ENCODE results near the gene KRTAP12-3. TPM values are rescaled to one million over a fixed set of nuclear protein-coding genes. Genes with fewer than 3 reads are reported as not detected.

KRTAP12-3 gene
- polyA plus RNA-seq, 1 donor from 2014 or later = not detected

DNA sequence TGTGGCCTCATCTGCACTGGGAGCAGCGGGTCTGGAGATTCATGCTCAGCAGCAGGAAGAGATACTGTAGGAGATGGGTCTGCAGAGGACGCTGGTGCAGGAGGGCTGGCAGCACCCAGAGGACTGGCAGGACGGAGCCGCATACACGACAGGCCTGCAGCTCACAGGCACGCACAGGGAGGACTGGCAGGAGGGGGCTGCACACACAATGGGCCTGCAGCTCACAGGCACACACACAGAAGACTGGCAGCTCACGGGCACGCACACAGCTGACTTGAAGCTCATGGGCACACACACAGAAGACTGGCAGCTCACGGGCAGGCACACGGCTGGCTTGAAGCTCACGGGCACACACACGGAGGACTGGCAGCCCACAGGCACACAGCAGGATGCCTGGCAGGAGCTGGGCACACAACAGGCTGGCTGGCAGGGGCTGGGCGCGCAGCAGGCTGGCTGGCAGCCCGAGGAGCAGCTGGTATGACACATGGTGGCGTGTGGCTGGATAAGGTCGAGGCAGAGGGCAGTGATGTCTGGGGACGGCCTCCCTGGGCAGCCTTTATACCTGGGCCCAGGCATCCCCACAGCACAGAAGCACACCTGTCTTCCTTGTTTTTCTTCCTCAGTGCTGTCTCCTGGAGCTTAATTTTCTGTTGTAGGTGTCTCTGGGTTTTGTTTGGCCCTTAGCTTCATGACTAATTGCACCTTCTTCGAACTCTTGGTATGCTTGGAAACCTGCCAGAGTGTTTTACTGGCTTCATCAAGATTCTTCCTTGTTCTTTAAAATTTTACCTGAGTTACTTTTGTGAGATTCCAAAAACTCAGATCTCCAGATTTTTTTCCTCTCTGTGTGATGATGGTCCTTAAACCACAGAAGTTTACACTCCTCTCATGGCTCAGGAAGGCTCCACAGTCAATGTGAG is 8.9 kb downstream of the KRTAP12-3 start, which contains the start of gene KRTAP12-2:
Gene KRTAP12-2 (minus strand): TSS at position 527 of the 920 bp plus-strand sequence. CDS start 41 bp downstream, at position 486.
- H3K36me3 ChIP-seq (ENCODE audit: insufficient read depth, low read length) = no peaks in the 10 kb centered on the region
- no peak within 1 kb of the TSS for H2AFZ ChIP-seq (ENCODE audit: low read depth, low read length)
- H3K9ac ChIP-seq (ENCODE audit: low read length) = no peak within 1 kb of the TSS
- no peaks in the 10 kb centered on the region for H3F3A ChIP-seq (ENCODE audit: insufficient read depth, low read length, poor library complexity, severe bottlenecking)
- no peaks in the 10 kb centered on the region for H3K79me2 ChIP-seq (replicated peaks; ENCODE audit: insufficient read depth, low read length)
- H3K9me3 ChIP-seq (ENCODE audit: low read length) = peaks cover 4% of the 10 kb centered on the region
- H3K27me3 ChIP-seq (ENCODE audit: insufficient read depth, low read depth, low read length) = no peaks in the 10 kb centered on the region
- H3K9me2 ChIP-seq (ENCODE audit: insufficient read depth, low read length) = no peaks in the 10 kb centered on the region
- H3K4me2 ChIP-seq (ENCODE audit: low read length) = no peak within 1 kb of the TSS
- H3K4me3 ChIP-seq (ENCODE audit: low read length) = no peak within 1 kb of the TSS
- TF ChIP-seq REST (IDR thresholded peaks at IDR 0.05; ENCODE audit: borderline replicate concordance) = no peak
- TF ChIP-seq MXI1 (conservative IDR thresholded peaks at IDR 0.05; ENCODE audit: poor library complexity, severe bottlenecking) = no peak
- TF ChIP-seq TAF1 (IDR thresholded peaks at IDR 0.05; ENCODE audit: low read depth) = no peak
- TF ChIP-seq SMC3 (conservative IDR thresholded peaks at IDR 0.05; ENCODE audit: poor library complexity) = no peak
- no peak for TF ChIP-seq RAD21 (conservative IDR thresholded peaks at IDR 0.05)
- TF ChIP-seq EZH2 (IDR thresholded peaks at IDR 0.05; ENCODE audit: borderline replicate concordance, insufficient read depth, low read length, poor library complexity, severe bottlenecking) = no peak
- TF ChIP-seq EP300 (conservative IDR thresholded peaks at IDR 0.05; ENCODE audit: poor library complexity, severe bottlenecking) = no peak
- TF ChIP-seq CTCF (IDR thresholded peaks at IDR 0.05; ENCODE audit: poor library complexity, severe bottlenecking) = no peak
- TF ChIP-seq POLR2AphosphoS5 (IDR thresholded peaks at IDR 0.05) = no peak
- H4K20me1 ChIP-seq (ENCODE audit: insufficient read depth) = no peaks in the 10 kb centered on the region
- no peak within 1 kb of the TSS for H3K27ac ChIP-seq (ENCODE audit: low read length)

DNA sequence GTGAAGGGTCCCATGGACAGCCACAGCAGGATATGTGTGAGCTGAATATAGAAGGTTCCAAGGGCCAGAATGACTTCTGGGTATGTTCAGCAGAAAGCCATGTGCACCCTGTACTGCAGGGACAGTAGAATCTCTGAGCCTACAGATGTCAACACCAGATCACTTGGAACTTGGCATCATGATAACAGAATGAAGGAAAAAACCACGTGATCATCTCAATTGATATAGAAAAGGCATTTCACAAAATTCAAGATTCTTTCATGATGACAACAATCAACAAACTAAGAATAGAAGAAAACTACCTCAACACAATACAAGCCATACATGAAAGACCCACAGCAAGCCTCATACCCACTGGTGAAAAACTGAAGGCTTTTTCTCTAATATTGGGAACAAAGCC is 9.9 kb downstream of the KRTAP12-3 start:
- H3K79me2 ChIP-seq (replicated peaks; ENCODE audit: insufficient read depth, low read length) = no peaks in the 10 kb centered on the region
- no peaks in the 10 kb centered on the region for H3K36me3 ChIP-seq (ENCODE audit: insufficient read depth, low read length)
- TF ChIP-seq CTCF (IDR thresholded peaks at IDR 0.05; ENCODE audit: poor library complexity, severe bottlenecking) (no peak), SMC3 (conservative IDR thresholded peaks at IDR 0.05; ENCODE audit: poor library complexity) (no peak), TAF1 (IDR thresholded peaks at IDR 0.05; ENCODE audit: low read depth) (no peak), POLR2AphosphoS5 (IDR thresholded peaks at IDR 0.05) (no peak), REST (IDR thresholded peaks at IDR 0.05; ENCODE audit: borderline replicate concordance) (no peak), EZH2 (IDR thresholded peaks at IDR 0.05; ENCODE audit: borderline replicate concordance, insufficient read depth, low read length, poor library complexity, severe bottlenecking) (no peak), EP300 (conservative IDR thresholded peaks at IDR 0.05; ENCODE audit: poor library complexity, severe bottlenecking) (no peak), MXI1 (conservative IDR thresholded peaks at IDR 0.05; ENCODE audit: poor library complexity, severe bottlenecking) (no peak), RAD21 (conservative IDR thresholded peaks at IDR 0.05) (no peak)
- H3K27me3 ChIP-seq (ENCODE audit: insufficient read depth, low read depth, low read length) = no peaks in the 10 kb centered on the region
- H3K9ac ChIP-seq (ENCODE audit: low read length) = no peak overlapping the region
- H3F3A ChIP-seq (ENCODE audit: insufficient read depth, low read length, poor library complexity, severe bottlenecking) = no peaks in the 10 kb centered on the region
- H3K27ac ChIP-seq (ENCODE audit: low read length) = no peak overlapping the region
- peaks cover 4% of the 10 kb centered on the region for H3K9me3 ChIP-seq (ENCODE audit: low read length)
- no peak overlapping the region for H2AFZ ChIP-seq (ENCODE audit: low read depth, low read length)
- no peak overlapping the region for H3K4me3 ChIP-seq (ENCODE audit: low read length)
- no peaks in the 10 kb centered on the region for H3K9me2 ChIP-seq (ENCODE audit: insufficient read depth, low read length)
- H4K20me1 ChIP-seq (ENCODE audit: insufficient read depth) = no peaks in the 10 kb centered on the region
- no peak overlapping the region for H3K4me2 ChIP-seq (ENCODE audit: low read length)

Measured in neural cell (in vitro differentiated cells).